Heart left ventricle (tissue), 13 donors: ENCODE results near the gene OR56A1.

Experiments used
- POLR2A ChIP-seq, 2 donors: fragments of 450-650 bp; IDR thresholded peaks; one replicate each; pipeline ENCODE4 v1.6.1; 2017; ENCODE audit warnings: antibody characterized with exemption in 2 of 2, mild to moderate bottlenecking in 2 of 2, moderate library complexity in 2 of 2
- TF ChIP-seq, protein P1 (sequence below), 12 donors: fragments of 200-600 bp; sonication (generic) in 4 of 12; IDR thresholded peaks; one replicate each; pipeline versions ENCODE4 v1.5.0 to v1.8.0; 2018 to 2022; ENCODE audit warnings: antibody characterized with exemption in 12 of 12, mild to moderate bottlenecking in 5 of 12
- donor health status: ischemic (EF 13 %, LVEDD 7.1; RV severe dilation, severe dysfunction).
- donor health status: DM: no; HTN: yes; CAD: no.
- donor health status: DM: no; HTN: no; CAD: no.
- donor health status: ischemic (EF 25% LVEDD 6.9; RV normal size, moderate dysfunction).
- donor health status: ischemic (EF 25% LVEDD 5.7; RV mildly dilated, moderate dysfunction).
- donor health status: ischemic (EF 35%, LVEDD 5.7; RV mildly dilated, moderate dysfunction).
- donor health status: nonischemic (EF 11% LVEDD 7.7; RV severe dilation, severe dysfunction).
- donor health status: DM: yes; HTN: yes; CAD: no.
- donor health status: PGD.
- donor health status: ischemic (EF 29% LVEDD 5.4; RV normal size, mild dysfunction).
- donor health status: nonischemic (EF 23%, LVEDD 6.1; RV moderate dilation, normal function).

DNA sequence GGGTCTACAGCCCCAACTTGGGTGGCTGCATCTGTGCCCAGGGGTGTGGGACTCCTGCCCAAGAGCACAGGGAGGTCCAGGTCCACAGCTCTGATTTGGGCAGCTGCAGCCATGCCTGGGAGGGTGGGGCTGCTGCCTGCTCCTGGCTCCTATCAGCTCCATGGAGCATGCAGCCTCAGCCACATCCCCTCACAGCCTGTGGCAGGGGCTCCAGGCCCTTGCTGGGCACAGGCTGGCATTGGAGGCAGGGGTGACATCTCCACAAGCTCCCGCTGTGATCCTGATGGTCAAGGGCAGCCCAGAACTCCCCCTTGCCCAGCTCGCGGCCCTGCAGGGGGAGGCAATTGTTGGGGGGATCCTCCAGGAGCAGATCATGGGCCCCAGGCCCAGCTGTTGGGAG lies 17.5 kb downstream of the OR56A1 start:
- TF ChIP-seq, protein P1, sequence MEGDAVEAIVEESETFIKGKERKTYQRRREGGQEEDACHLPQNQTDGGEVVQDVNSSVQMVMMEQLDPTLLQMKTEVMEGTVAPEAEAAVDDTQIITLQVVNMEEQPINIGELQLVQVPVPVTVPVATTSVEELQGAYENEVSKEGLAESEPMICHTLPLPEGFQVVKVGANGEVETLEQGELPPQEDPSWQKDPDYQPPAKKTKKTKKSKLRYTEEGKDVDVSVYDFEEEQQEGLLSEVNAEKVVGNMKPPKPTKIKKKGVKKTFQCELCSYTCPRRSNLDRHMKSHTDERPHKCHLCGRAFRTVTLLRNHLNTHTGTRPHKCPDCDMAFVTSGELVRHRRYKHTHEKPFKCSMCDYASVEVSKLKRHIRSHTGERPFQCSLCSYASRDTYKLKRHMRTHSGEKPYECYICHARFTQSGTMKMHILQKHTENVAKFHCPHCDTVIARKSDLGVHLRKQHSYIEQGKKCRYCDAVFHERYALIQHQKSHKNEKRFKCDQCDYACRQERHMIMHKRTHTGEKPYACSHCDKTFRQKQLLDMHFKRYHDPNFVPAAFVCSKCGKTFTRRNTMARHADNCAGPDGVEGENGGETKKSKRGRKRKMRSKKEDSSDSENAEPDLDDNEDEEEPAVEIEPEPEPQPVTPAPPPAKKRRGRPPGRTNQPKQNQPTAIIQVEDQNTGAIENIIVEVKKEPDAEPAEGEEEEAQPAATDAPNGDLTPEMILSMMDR (IDR thresholded peaks at IDR 0.05), result no peak
- TF ChIP-seq POLR2A (IDR thresholded peaks at IDR 0.05), result no peak
